Endothelial cell of umbilical vein (primary cell): ENCODE measurements around the gene ERCC4. TPM values are rescaled to one million over a fixed set of nuclear protein-coding genes. Genes with fewer than 3 reads are reported as not detected.

Source experiments
- BruUV-seq: library from RNA; stranded (reverse); fragments of 400-500 nt; replicated peaks from 2 replicates; lab custom pipeline; 2021; lab: Mats Ljungman, UMichigan
- CTCF ChIA-PET: fragments of 300-600, 350-600 bp; sonication (Branson Sonifier 250); formaldehyde crosslinking; loops from one replicate; lab custom pipeline; 2021; ENCODE audit warnings: antibody characterized with exemption, inconsistent platforms; lab: Charles Lee
- POLR2A ChIA-PET: fragments of 300-600, 350-600 bp; sonication (Branson Sonifier 250); formaldehyde crosslinking; loops from one replicate; lab custom pipeline; 2021; ENCODE audit warnings: antibody characterized with exemption, inconsistent platforms; lab: Charles Lee
- DNase-seq: peaks from one replicate; pipeline ENCODE4 v3.0.0-alpha.2; 2011; ENCODE audit warnings: low read depth, low spot score
- FAIRE-seq: peaks from 2 replicates; lab custom pipeline; 2011; peaks lifted over from hg19 to GRCh38; lab: Jason Lieb, UNC
- H2AFZ ChIP-seq: 2 replicates; pipeline ENCODE4 v1.6.0; 2012; ENCODE audit warnings: low read depth, low read length, control low read depth, inconsistent platforms
- H3K27ac ChIP-seq: 2 replicates; pipeline ENCODE4 v1.5.1; 2011; ENCODE audit warnings: low read depth, mild to moderate bottlenecking, control low read depth, low read length, moderate library complexity; ENCODE audit not compliant: insufficient read depth
- H3K27me3 ChIP-seq, 2 experiments: 2 replicates each; pipeline versions ENCODE4 v1.6.0 to v1.6.1; 2011; ENCODE audit warnings: low read length in 2 of 2, mixed read lengths in 1 of 2; ENCODE audit not compliant: control insufficient read depth in 2 of 2, insufficient read depth in 2 of 2
- H3K36me3 ChIP-seq, 2 experiments: 2 replicates in 1 of 2; 3 replicates in 1 of 2; pipeline ENCODE4 v1.5.1; 2011; ENCODE audit warnings: low read length in 2 of 2, mild to moderate bottlenecking in 1 of 2, moderate library complexity in 1 of 2; ENCODE audit not compliant: control insufficient read depth in 2 of 2, insufficient read depth in 2 of 2; ENCODE audit errors: extremely low read depth in 1 of 2
- H3K4me1 ChIP-seq: 3 replicates; pipeline ENCODE4 v1.5.1; 2011; ENCODE audit warnings: mild to moderate bottlenecking, low read length; ENCODE audit not compliant: control insufficient read depth, insufficient read depth; ENCODE audit errors: extremely low read depth
- H3K4me2 ChIP-seq: 2 replicates; pipeline ENCODE4 v1.6.1; 2011; ENCODE audit warnings: low read length, control low read depth, mixed read lengths; ENCODE audit not compliant: insufficient read depth
- H3K4me3 ChIP-seq, 3 experiments: fragments of 200-600 bp in 1 of 3; sonication (generic), shearing (Covaris generic) in 1 of 3; replicated peaks in 1 of 3; 2 replicates each; pipeline ENCODE4 v1.5.1; 2011 to 2016; ENCODE audit warnings: control low read depth in 3 of 3, low read length in 3 of 3, mild to moderate bottlenecking in 2 of 3, inconsistent platforms in 1 of 3, low read depth in 1 of 3, moderate library complexity in 1 of 3; ENCODE audit not compliant: insufficient read depth in 1 of 3
- H3K79me2 ChIP-seq: 2 replicates; pipeline ENCODE4 v1.6.0; 2012; ENCODE audit warnings: low read length, inconsistent platforms; ENCODE audit not compliant: control insufficient read depth, insufficient read depth
- H3K9ac ChIP-seq: replicated peaks from 2 replicates; pipeline ENCODE3; 2011; ENCODE audit warnings: low read length, control low read depth; ENCODE audit not compliant: insufficient read depth; ENCODE audit errors: extremely low read depth
- H3K9me1 ChIP-seq: replicated peaks from 3 replicates; pipeline ENCODE4 v1.6.0; 2011; ENCODE audit warnings: mild to moderate bottlenecking, low read length; ENCODE audit not compliant: control insufficient read depth, insufficient read depth; ENCODE audit errors: extremely low read depth
- H3K9me3 ChIP-seq: replicated peaks from 2 replicates; pipeline ENCODE4 v1.5.1; 2012; ENCODE audit warnings: low read length, inconsistent platforms; ENCODE audit not compliant: control insufficient read depth, insufficient read depth
- H4K20me1 ChIP-seq: replicated peaks from 2 replicates; pipeline ENCODE3; 2011; ENCODE audit warnings: mild to moderate bottlenecking, low read length; ENCODE audit not compliant: control insufficient read depth, insufficient read depth; ENCODE audit errors: extremely low read depth
- CTCF ChIP-seq, 2 donors: IDR thresholded peaks; 1 replicate in 1 of 2; 2 replicates in 1 of 2; pipeline ENCODE4 v1.5.1; 2011; ENCODE audit warnings: low read length in 2 of 2, mild to moderate bottlenecking in 2 of 2, moderate library complexity in 2 of 2, control low read depth in 1 of 2, inconsistent platforms in 1 of 2, low read depth in 1 of 2; ENCODE audit not compliant: insufficient read depth in 1 of 2; ENCODE audit errors: extremely low read depth in 1 of 2
- EZH2 ChIP-seq: IDR thresholded peaks from 2 replicates; pipeline ENCODE4 v1.6.1; 2012; ENCODE audit warnings: borderline replicate concordance, low read depth, mild to moderate bottlenecking, moderate library complexity, low read length, inconsistent platforms; ENCODE audit not compliant: severe bottlenecking
- FOS ChIP-seq: IDR thresholded peaks from 2 replicates; pipeline ENCODE4 v1.6.1; 2011; ENCODE audit warnings: mild to moderate bottlenecking, low read length, moderate library complexity, borderline replicate concordance; ENCODE audit not compliant: insufficient read depth
- GATA2 ChIP-seq: IDR thresholded peaks from 2 replicates; pipeline ENCODE4 v1.7.0; 2011; ENCODE audit warnings: low read depth, mild to moderate bottlenecking, moderate library complexity, mixed read lengths, low read length; ENCODE audit not compliant: insufficient read length, insufficient read depth
- JUN ChIP-seq: IDR thresholded peaks from 2 replicates; pipeline ENCODE4 v1.6.1; 2011; ENCODE audit warnings: borderline replicate concordance, low read depth; ENCODE audit not compliant: insufficient read length, insufficient read depth
- MAX ChIP-seq: IDR thresholded peaks from 2 replicates; pipeline ENCODE4 v1.6.1; 2011; ENCODE audit not compliant: insufficient read depth, insufficient read length
- MYC ChIP-seq: IDR thresholded peaks from one replicate; pipeline ENCODE4 v1.6.1; 2011; ENCODE audit warnings: mild to moderate bottlenecking, low read depth, low read length
- POLR2A ChIP-seq: IDR thresholded peaks from 2 replicates; pipeline ENCODE4 v1.6.1; 2012; ENCODE audit warnings: low read depth, mild to moderate bottlenecking, control low read depth, low read length
- POLR2AphosphoS5 ChIP-seq: IDR thresholded peaks from 2 replicates; pipeline ENCODE4 v1.6.1; 2012; ENCODE audit warnings: low read depth, mild to moderate bottlenecking, control low read depth, low read length, moderate library complexity; ENCODE audit not compliant: insufficient read depth
- dilution Hi-C: fragments of 300-500 bp; cut with MboI; formaldehyde crosslinking; loops from one replicate; pipeline ENCODE4 v1.15.0; 2019; ENCODE audit warnings: low sequenced_read_pairs; ENCODE audit not compliant: extremely low pct_ligation_motif_present
- intact Hi-C: fragments of 100-400 bp; cut with micrococcal nuclease; formaldehyde crosslinking; loops from one replicate; pipeline ENCODE4 v1.10.0; 2022
- polyA plus RNA-seq, 4 experiments: library from polyadenylated mRNA; depleted of rRNA in 3 of 4; stranded (reverse) in 3 of 4; unstranded in 1 of 4; fragments of >200 nt; gene quantifications; 2 replicates each; pipeline versions ENCODE4 v1.2.1 to v1.2.3, GENCODE V29; 2011 to 2012; ENCODE audit warnings: missing spikeins in 1 of 4
- total RNA-seq: library from RNA; stranded (reverse); gene quantifications from 2 replicates; pipeline ENCODE4 v1.2.3, GENCODE V29; 2021

The ERCC4 gene
- total and polyA plus RNA-seq, 2 donors (not counting 3 experiments of a cell fraction or from before 2014, with no cell fraction given) = 4.9 to 17.1 TPM

- Histone ChIP-seq H3K9me3 (no peaks in the 10 kb centered on the region), H3K9me1 (no peaks in the 10 kb centered on the region), H3K9ac (no peak overlapping the region), H3K4me3 (no peak overlapping the region), H2AFZ (no peak overlapping the region), H3K27ac (no peak overlapping the region), H3K4me1 (no peaks in the 10 kb centered on the region), H4K20me1 (no peaks in the 10 kb centered on the region), H3K4me2 (no peak overlapping the region), H3K27me3 (no peaks in the 10 kb centered on the region), H3K79me2 (no peaks in the 10 kb centered on the region), H3K36me3 (peaks cover 0 to 10% of the 10 kb centered on the region in 2 experiments)
- CTCF ChIA-PET = interaction anchor here (0.9 to 1.1 kb wide), 2 partner anchors 28 to 106 kb away, joined by 3 to 4 read pairs; no protein-coding TSS in a partner anchor
- TF ChIP-seq MYC (no peak), POLR2A (no peak), JUN (no peak), FOS (no peak), GATA2 (no peak), EZH2 (no peak), CTCF (IDR thresholded peaks at IDR 0.05; ENCODE audit: extremely low read depth in 1 of 2, insufficient read depth in 1 of 2, low read depth in 1 of 2, low read length in 2 of 2) (no peak), MAX (no peak), POLR2AphosphoS5 (no peak)
- POLR2A ChIA-PET = no interaction called here
- no TSS peak for BruUV-seq
- DNase-seq (peak; percentile 34), FAIRE-seq (peak; percentile 4)
- dilution Hi-C loops (no loop called here), intact Hi-C loops (loop anchor here (10.0 kb wide), 1 partner anchor 333 kb away; no protein-coding TSS in a partner anchor)
Observed at GRCh38 chr16:13951611-13952010, 31.7 kb downstream of the ERCC4 start.
